Endothelial cell of umbilical vein (primary cell): ENCODE measurements around the gene PHACTR1. TPM values are rescaled to one million over a fixed set of nuclear protein-coding genes. Genes with fewer than 3 reads are reported as not detected.

Experiments used
- BruUV-seq: library from RNA; stranded (reverse); fragments of 400-500 nt; replicated peaks from 2 replicates; lab custom pipeline; 2021; lab: Mats Ljungman, UMichigan
- CTCF ChIA-PET: fragments of 300-600, 350-600 bp; sonication (Branson Sonifier 250); formaldehyde crosslinking; loops from one replicate; lab custom pipeline; 2021; ENCODE audit warnings: antibody characterized with exemption, inconsistent platforms; lab: Charles Lee
- POLR2A ChIA-PET: fragments of 300-600, 350-600 bp; sonication (Branson Sonifier 250); formaldehyde crosslinking; loops from one replicate; lab custom pipeline; 2021; ENCODE audit warnings: antibody characterized with exemption, inconsistent platforms; lab: Charles Lee
- DNase-seq: peaks from one replicate; pipeline ENCODE4 v3.0.0-alpha.2; 2011; ENCODE audit warnings: low read depth, low spot score
- FAIRE-seq: peaks from 2 replicates; lab custom pipeline; 2011; peaks lifted over from hg19 to GRCh38; lab: Jason Lieb, UNC
- H2AFZ ChIP-seq: 2 replicates; pipeline ENCODE4 v1.6.0; 2012; ENCODE audit warnings: low read depth, low read length, control low read depth, inconsistent platforms
- H3K27ac ChIP-seq: 2 replicates; pipeline ENCODE4 v1.5.1; 2011; ENCODE audit warnings: low read depth, mild to moderate bottlenecking, control low read depth, low read length, moderate library complexity; ENCODE audit not compliant: insufficient read depth
- H3K27me3 ChIP-seq, 2 experiments: 2 replicates each; pipeline versions ENCODE4 v1.6.0 to v1.6.1; 2011; ENCODE audit warnings: low read length in 2 of 2, mixed read lengths in 1 of 2; ENCODE audit not compliant: control insufficient read depth in 2 of 2, insufficient read depth in 2 of 2
- H3K36me3 ChIP-seq, 2 experiments: 2 replicates in 1 of 2; 3 replicates in 1 of 2; pipeline ENCODE4 v1.5.1; 2011; ENCODE audit warnings: low read length in 2 of 2, mild to moderate bottlenecking in 1 of 2, moderate library complexity in 1 of 2; ENCODE audit not compliant: control insufficient read depth in 2 of 2, insufficient read depth in 2 of 2; ENCODE audit errors: extremely low read depth in 1 of 2
- H3K4me1 ChIP-seq: 3 replicates; pipeline ENCODE4 v1.5.1; 2011; ENCODE audit warnings: mild to moderate bottlenecking, low read length; ENCODE audit not compliant: control insufficient read depth, insufficient read depth; ENCODE audit errors: extremely low read depth
- H3K4me2 ChIP-seq: 2 replicates; pipeline ENCODE4 v1.6.1; 2011; ENCODE audit warnings: low read length, control low read depth, mixed read lengths; ENCODE audit not compliant: insufficient read depth
- H3K4me3 ChIP-seq, 3 experiments: fragments of 200-600 bp in 1 of 3; sonication (generic), shearing (Covaris generic) in 1 of 3; replicated peaks in 1 of 3; 2 replicates each; pipeline ENCODE4 v1.5.1; 2011 to 2016; ENCODE audit warnings: control low read depth in 3 of 3, low read length in 3 of 3, mild to moderate bottlenecking in 2 of 3, inconsistent platforms in 1 of 3, low read depth in 1 of 3, moderate library complexity in 1 of 3; ENCODE audit not compliant: insufficient read depth in 1 of 3
- H3K79me2 ChIP-seq: 2 replicates; pipeline ENCODE4 v1.6.0; 2012; ENCODE audit warnings: low read length, inconsistent platforms; ENCODE audit not compliant: control insufficient read depth, insufficient read depth
- H3K9ac ChIP-seq: replicated peaks from 2 replicates; pipeline ENCODE3; 2011; ENCODE audit warnings: low read length, control low read depth; ENCODE audit not compliant: insufficient read depth; ENCODE audit errors: extremely low read depth
- H3K9me1 ChIP-seq: replicated peaks from 3 replicates; pipeline ENCODE4 v1.6.0; 2011; ENCODE audit warnings: mild to moderate bottlenecking, low read length; ENCODE audit not compliant: control insufficient read depth, insufficient read depth; ENCODE audit errors: extremely low read depth
- H3K9me3 ChIP-seq: replicated peaks from 2 replicates; pipeline ENCODE4 v1.5.1; 2012; ENCODE audit warnings: low read length, inconsistent platforms; ENCODE audit not compliant: control insufficient read depth, insufficient read depth
- H4K20me1 ChIP-seq: replicated peaks from 2 replicates; pipeline ENCODE3; 2011; ENCODE audit warnings: mild to moderate bottlenecking, low read length; ENCODE audit not compliant: control insufficient read depth, insufficient read depth; ENCODE audit errors: extremely low read depth
- CTCF ChIP-seq, 2 donors: IDR thresholded peaks; 1 replicate in 1 of 2; 2 replicates in 1 of 2; pipeline ENCODE4 v1.5.1; 2011; ENCODE audit warnings: low read length in 2 of 2, mild to moderate bottlenecking in 2 of 2, moderate library complexity in 2 of 2, control low read depth in 1 of 2, inconsistent platforms in 1 of 2, low read depth in 1 of 2; ENCODE audit not compliant: insufficient read depth in 1 of 2; ENCODE audit errors: extremely low read depth in 1 of 2
- EZH2 ChIP-seq: IDR thresholded peaks from 2 replicates; pipeline ENCODE4 v1.6.1; 2012; ENCODE audit warnings: borderline replicate concordance, low read depth, mild to moderate bottlenecking, moderate library complexity, low read length, inconsistent platforms; ENCODE audit not compliant: severe bottlenecking
- FOS ChIP-seq: IDR thresholded peaks from 2 replicates; pipeline ENCODE4 v1.6.1; 2011; ENCODE audit warnings: mild to moderate bottlenecking, low read length, moderate library complexity, borderline replicate concordance; ENCODE audit not compliant: insufficient read depth
- GATA2 ChIP-seq: IDR thresholded peaks from 2 replicates; pipeline ENCODE4 v1.7.0; 2011; ENCODE audit warnings: low read depth, mild to moderate bottlenecking, moderate library complexity, mixed read lengths, low read length; ENCODE audit not compliant: insufficient read length, insufficient read depth
- JUN ChIP-seq: IDR thresholded peaks from 2 replicates; pipeline ENCODE4 v1.6.1; 2011; ENCODE audit warnings: borderline replicate concordance, low read depth; ENCODE audit not compliant: insufficient read length, insufficient read depth
- MAX ChIP-seq: IDR thresholded peaks from 2 replicates; pipeline ENCODE4 v1.6.1; 2011; ENCODE audit not compliant: insufficient read depth, insufficient read length
- MYC ChIP-seq: IDR thresholded peaks from one replicate; pipeline ENCODE4 v1.6.1; 2011; ENCODE audit warnings: mild to moderate bottlenecking, low read depth, low read length
- POLR2A ChIP-seq: IDR thresholded peaks from 2 replicates; pipeline ENCODE4 v1.6.1; 2012; ENCODE audit warnings: low read depth, mild to moderate bottlenecking, control low read depth, low read length
- POLR2AphosphoS5 ChIP-seq: IDR thresholded peaks from 2 replicates; pipeline ENCODE4 v1.6.1; 2012; ENCODE audit warnings: low read depth, mild to moderate bottlenecking, control low read depth, low read length, moderate library complexity; ENCODE audit not compliant: insufficient read depth
- dilution Hi-C: fragments of 300-500 bp; cut with MboI; formaldehyde crosslinking; loops from one replicate; pipeline ENCODE4 v1.15.0; 2019; ENCODE audit warnings: low sequenced_read_pairs; ENCODE audit not compliant: extremely low pct_ligation_motif_present
- intact Hi-C: fragments of 100-400 bp; cut with micrococcal nuclease; formaldehyde crosslinking; loops from one replicate; pipeline ENCODE4 v1.10.0; 2022
- polyA plus RNA-seq, 4 experiments: library from polyadenylated mRNA; depleted of rRNA in 3 of 4; stranded (reverse) in 3 of 4; unstranded in 1 of 4; fragments of >200 nt; gene quantifications; 2 replicates each; pipeline versions ENCODE4 v1.2.1 to v1.2.3, GENCODE V29; 2011 to 2012; ENCODE audit warnings: missing spikeins in 1 of 4
- total RNA-seq: library from RNA; stranded (reverse); gene quantifications from 2 replicates; pipeline ENCODE4 v1.2.3, GENCODE V29; 2021

PHACTR1 gene
- total and polyA plus RNA-seq, 2 donors (not counting 3 experiments of a cell fraction or from before 2014, with no cell fraction given) = 2.4 to 23.2 TPM

- no peak for TF ChIP-seq MAX
- no peak for TF ChIP-seq FOS
- no peak for TF ChIP-seq POLR2A
- no peak for TF ChIP-seq MYC
- no peak for TF ChIP-seq CTCF (IDR thresholded peaks at IDR 0.05; ENCODE audit: extremely low read depth in 1 of 2, insufficient read depth in 1 of 2, low read depth in 1 of 2, low read length in 2 of 2)
- TF ChIP-seq JUN = no peak
- no peak for TF ChIP-seq EZH2
- TF ChIP-seq POLR2AphosphoS5 = no peak
- TF ChIP-seq GATA2 = no peak
- H3K4me3 ChIP-seq = no peak overlapping the region
- H3K79me2 ChIP-seq = no peaks in the 10 kb centered on the region
- no peak overlapping the region for H2AFZ ChIP-seq
- dilution Hi-C loops = no loop called here
- no peaks in the 10 kb centered on the region for H3K36me3 ChIP-seq
- no peak for FAIRE-seq
- intact Hi-C loops = no loop called here
- H3K4me2 ChIP-seq = no peak overlapping the region
- DNase-seq = no peak
- POLR2A ChIA-PET = interaction anchor here (0.7 kb wide), 1 partner anchor 69 kb away, joined by 5 read pairs; no protein-coding TSS in a partner anchor
- no peaks in the 10 kb centered on the region for H3K9me1 ChIP-seq
- H3K4me1 ChIP-seq = no peaks in the 10 kb centered on the region
- no peak overlapping the region for H3K27ac ChIP-seq
- no peaks in the 10 kb centered on the region for H4K20me1 ChIP-seq
- CTCF ChIA-PET = interaction anchor here (1.3 kb wide), 1 partner anchor 28 kb away, joined by 3 read pairs; no protein-coding TSS in a partner anchor
- no TSS peak for BruUV-seq
- no peaks in the 10 kb centered on the region for H3K27me3 ChIP-seq
- no peaks in the 10 kb centered on the region for H3K9me3 ChIP-seq
- no peak overlapping the region for H3K9ac ChIP-seq
Measured at GRCh38 chr6:13117570-13117969, 401.0 kb downstream of the PHACTR1 start.
